PC-3 (cell line): Measurements from ENCODE around the gene EDNRB.

Experiments used
- CTCF ChIP-seq: fragments of 300-600 bp; sonication (generic); conservative IDR thresholded peaks from 2 replicates; pipeline ENCODE4 v1.5.1; 2017; ENCODE audit warnings: antibody characterized with exemption, low read depth, mild to moderate bottlenecking, low read length
- EZH2 ChIP-seq: fragments of 300-600 bp; sonication (generic); IDR thresholded peaks from one replicate; pipeline ENCODE4 v1.6.1; 2017; ENCODE audit warnings: antibody characterized with exemption, mild to moderate bottlenecking, low read length; ENCODE audit not compliant: unreplicated experiment

GRCh38 chr13:77872995-77873394, 45.6 kb downstream of the EDNRB start:
- no peak for TF ChIP-seq CTCF
- TF ChIP-seq EZH2: no peak
